Lung (tissue), 12 donors: ENCODE results near the gene RXFP4. TPM values are rescaled to one million over a fixed set of nuclear protein-coding genes. Genes with fewer than 3 reads are reported as not detected.

Experiments used
- ATAC-seq: fragments of 200-7000 bp; cut with Tn5 transposase; one replicate; pipeline ENCODE4 v1.9.1; 2020; ENCODE audit warnings: moderate number of reproducible peaks; ENCODE audit not compliant: insufficient read depth, low FRiP score
- DNase-seq, 3 donors: peaks; one replicate each; pipeline ENCODE4 v3.0.0-alpha.2; 2013 to 2017
- H3K27ac ChIP-seq, 2 donors: one replicate each; pipeline ENCODE4 v1.5.1; 2013; ENCODE audit warnings: mild to moderate bottlenecking in 2 of 2, moderate library complexity in 2 of 2, control low read depth in 1 of 2, inconsistent platforms in 1 of 2, low read depth in 1 of 2, low read length in 1 of 2
- H3K27me3 ChIP-seq, 3 donors: one replicate each; pipeline ENCODE4 v1.5.1; 2013; ENCODE audit warnings: low read length in 2 of 3; ENCODE audit not compliant: control insufficient read depth in 3 of 3, insufficient read depth in 3 of 3
- H3K36me3 ChIP-seq, 4 donors: one replicate each; pipeline ENCODE4 v1.5.1; 2013; ENCODE audit warnings: low read length in 4 of 4, mild to moderate bottlenecking in 1 of 4, moderate library complexity in 1 of 4; ENCODE audit not compliant: control insufficient read depth in 4 of 4, insufficient read depth in 4 of 4
- H3K4me1 ChIP-seq, 5 donors: one replicate each; pipeline ENCODE4 v1.5.1; 2013; ENCODE audit warnings: low read length in 5 of 5, mild to moderate bottlenecking in 2 of 5, moderate library complexity in 1 of 5; ENCODE audit not compliant: control insufficient read depth in 5 of 5, insufficient read depth in 5 of 5
- H3K4me3 ChIP-seq: one replicate; pipeline ENCODE4 v1.5.1; 2013; ENCODE audit warnings: mild to moderate bottlenecking, control low read depth, moderate library complexity
- H3K9ac ChIP-seq, 2 donors: one replicate each; pipeline ENCODE4 v1.5.1; 2013; ENCODE audit warnings: low read length in 2 of 2, control low read depth in 1 of 2; ENCODE audit not compliant: insufficient read depth in 1 of 2
- H3K9me3 ChIP-seq, 4 donors: one replicate each; pipeline ENCODE4 v1.5.1; 2013; ENCODE audit warnings: low read length in 3 of 4, mild to moderate bottlenecking in 1 of 4, moderate library complexity in 1 of 4; ENCODE audit not compliant: control insufficient read depth in 4 of 4, insufficient read depth in 3 of 4
- CTCF ChIP-seq: IDR thresholded peaks from 2 replicates; pipeline ENCODE4 v1.5.1; 2012; ENCODE audit warnings: mild to moderate bottlenecking; ENCODE audit errors: control extremely low read depth, extremely low read depth
- WGBS, 2 donors: extraction: QIAGEN DNeasy Blood & Tissue Kit; methylation state at CpG; one replicate each; pipeline ENCODE4 v1.1.7; 2013; 5-methylcytosine and 5-hydroxymethylcytosine counted together
- polyA plus RNA-seq, 2 donors: library from polyadenylated mRNA; stranded (reverse); fragments of 200-250 nt; gene quantifications; one replicate each; pipeline ENCODE4 v1.2.1, GENCODE V29; 2013
- total RNA-seq, 2 donors: library from RNA; depleted of rRNA in 1 of 2; stranded (reverse); fragments of >200 nt in 1 of 2; gene quantifications; one replicate each; pipeline ENCODE4 v1.2.1, GENCODE V29; 2014 to 2021
- donor health status: control.
- donor health status: control.
- donor health status: Bipolar disorder and iron deficiency.
- donor health status: healthy.
- donor health status: DM: yes; HTN: yes; CAD: no.

The RXFP4 gene
- total and polyA plus RNA-seq, 4 donors: 0.05 to 0.20 TPM; not detected in 2

GRCh38 chr1:155918660-155919059 lies 22.8 kb upstream of the RXFP4 start:
- ATAC-seq (no peak), DNase-seq (no peak)
- 76 to 86% methylated on average over 3 of the region's 3 CpGs for WGBS, 2 donors
- H3K9me3 ChIP-seq: no peaks in the 10 kb centered on the region
- no peaks in the 10 kb centered on the region for H3K27me3 ChIP-seq
- H3K36me3 ChIP-seq: peaks cover 44 to 68% (median 58%) of the 10 kb centered on the region in 4 donors
- H3K9ac ChIP-seq: no peak overlapping the region
- H3K27ac ChIP-seq: no peak overlapping the region
- no peak for TF ChIP-seq CTCF
- no peaks in the 10 kb centered on the region for H3K4me1 ChIP-seq
- H3K4me3 ChIP-seq: no peak overlapping the region

GRCh38 chr1:155919801-155920200 lies 21.6 kb upstream of the RXFP4 start:
- TF ChIP-seq CTCF: no peak
- ATAC-seq (no peak), DNase-seq (no peak)
- no peak overlapping the region for H3K27ac ChIP-seq
- H3K36me3 ChIP-seq: peaks cover 47 to 69% (median 53%) of the 10 kb centered on the region in 4 donors
- no peaks in the 10 kb centered on the region for H3K27me3 ChIP-seq
- no peaks in the 10 kb centered on the region for H3K9me3 ChIP-seq
- no peak overlapping the region for H3K9ac ChIP-seq
- H3K4me1 ChIP-seq: no peaks in the 10 kb centered on the region
- WGBS, 2 donors: 96 to 98% methylated on average over 2 of the region's 2 CpGs
- H3K4me3 ChIP-seq: no peak overlapping the region

- ATAC-seq: no peak
- no peak for TF ChIP-seq CTCF
- H3K27me3 ChIP-seq: no peaks in the 10 kb centered on the region
- H3K4me3 ChIP-seq: no peak overlapping the region
- 94 to 95% methylated on average over 3 of the region's 3 CpGs for WGBS, 2 donors
- H3K36me3 ChIP-seq: peaks cover 52 to 70% (median 55%) of the 10 kb centered on the region in 4 donors
- DNase-seq: no peak
- no peak overlapping the region for H3K9ac ChIP-seq
- no peaks in the 10 kb centered on the region for H3K4me1 ChIP-seq
- H3K9me3 ChIP-seq: no peaks in the 10 kb centered on the region
- no peak overlapping the region for H3K27ac ChIP-seq
Measured at GRCh38 chr1:155920717-155921116, 20.7 kb upstream of the RXFP4 start.

DNA sequence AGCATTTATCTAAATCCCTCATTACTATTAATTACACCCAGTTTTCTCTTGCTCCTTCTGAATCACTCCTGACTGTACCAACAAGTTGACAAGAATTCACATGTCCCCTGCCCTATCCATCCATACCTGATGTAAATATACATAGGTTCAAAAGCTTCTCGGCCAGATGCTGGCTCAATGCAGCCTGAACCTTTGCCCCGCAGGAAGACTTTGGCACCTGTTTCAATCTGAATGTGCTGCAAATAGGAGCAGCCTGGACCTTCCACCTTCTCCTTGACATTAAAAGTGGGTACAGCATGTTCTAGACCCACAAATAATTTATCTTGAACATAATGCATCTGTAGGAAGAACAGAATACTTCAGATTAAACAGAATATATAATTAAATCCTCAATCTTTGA lies 15.9 kb upstream of the RXFP4 start:
- TF ChIP-seq CTCF: no peak

More for the DNA sequence above, 15.9 kb upstream of the RXFP4 start:
- H3K27ac ChIP-seq: no peak overlapping the region
- WGBS, 2 donors: 95 to 99% methylated on average over 2 of the region's 2 CpGs
- H3K9ac ChIP-seq: no peak overlapping the region
- ATAC-seq (no peak), DNase-seq (no peak)
- no peaks in the 10 kb centered on the region for H3K4me1 ChIP-seq
- no peak overlapping the region for H3K4me3 ChIP-seq
- H3K27me3 ChIP-seq: no peaks in the 10 kb centered on the region
- H3K36me3 ChIP-seq: peaks cover 43 to 60% (median 50%) of the 10 kb centered on the region in 4 donors
- no peaks in the 10 kb centered on the region for H3K9me3 ChIP-seq
